ENCODE results near the gene CELSR1.

DNA sequence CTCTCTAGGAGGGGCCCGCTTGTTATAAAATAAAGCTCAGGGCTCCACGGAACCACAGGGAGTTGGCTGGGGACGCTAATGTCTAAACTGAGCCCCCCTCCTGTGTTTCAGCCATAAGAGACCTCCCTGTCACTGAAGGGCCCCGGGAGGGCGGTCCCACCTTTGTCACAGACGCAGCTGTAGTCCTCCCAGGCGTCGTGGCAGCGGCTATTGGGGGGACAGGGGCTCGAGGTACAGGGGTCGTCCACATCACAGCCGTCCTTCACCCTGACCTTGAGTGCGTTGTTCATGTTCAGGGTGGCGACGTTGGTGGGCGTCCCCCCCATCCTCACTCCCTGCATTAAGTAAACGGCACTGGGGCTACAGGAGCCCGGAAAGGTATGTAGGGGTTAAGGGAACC, 139.9 kb downstream of the CELSR1 start:
- TF ChIP-seq, protein P1, sequence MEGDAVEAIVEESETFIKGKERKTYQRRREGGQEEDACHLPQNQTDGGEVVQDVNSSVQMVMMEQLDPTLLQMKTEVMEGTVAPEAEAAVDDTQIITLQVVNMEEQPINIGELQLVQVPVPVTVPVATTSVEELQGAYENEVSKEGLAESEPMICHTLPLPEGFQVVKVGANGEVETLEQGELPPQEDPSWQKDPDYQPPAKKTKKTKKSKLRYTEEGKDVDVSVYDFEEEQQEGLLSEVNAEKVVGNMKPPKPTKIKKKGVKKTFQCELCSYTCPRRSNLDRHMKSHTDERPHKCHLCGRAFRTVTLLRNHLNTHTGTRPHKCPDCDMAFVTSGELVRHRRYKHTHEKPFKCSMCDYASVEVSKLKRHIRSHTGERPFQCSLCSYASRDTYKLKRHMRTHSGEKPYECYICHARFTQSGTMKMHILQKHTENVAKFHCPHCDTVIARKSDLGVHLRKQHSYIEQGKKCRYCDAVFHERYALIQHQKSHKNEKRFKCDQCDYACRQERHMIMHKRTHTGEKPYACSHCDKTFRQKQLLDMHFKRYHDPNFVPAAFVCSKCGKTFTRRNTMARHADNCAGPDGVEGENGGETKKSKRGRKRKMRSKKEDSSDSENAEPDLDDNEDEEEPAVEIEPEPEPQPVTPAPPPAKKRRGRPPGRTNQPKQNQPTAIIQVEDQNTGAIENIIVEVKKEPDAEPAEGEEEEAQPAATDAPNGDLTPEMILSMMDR (IDR thresholded peaks at IDR 0.05; ENCODE audit: insufficient read depth, low read length) = no peak
- TF ChIP-seq REST (IDR thresholded peaks at IDR 0.05; ENCODE audit: insufficient replicate concordance, low read depth) (no peak), GABPA (IDR thresholded peaks at IDR 0.05; ENCODE audit: low read depth) (no peak), POLR2AphosphoS5 (IDR thresholded peaks at IDR 0.05; ENCODE audit: low read depth) (no peak), SPI1 (IDR thresholded peaks at IDR 0.05; ENCODE audit: borderline replicate concordance, low read depth) (no peak)
